Gastroesophageal sphincter (tissue), 3 donors: Measurements from ENCODE around the gene PLPP1.

Experiments
- POLR2A ChIP-seq, 2 donors: fragments of 450-650 bp; IDR thresholded peaks; one replicate each; pipeline ENCODE4 v1.6.1; 2017; ENCODE audit warnings: antibody characterized with exemption in 2 of 2, mild to moderate bottlenecking in 2 of 2, moderate library complexity in 1 of 2
- POLR2AphosphoS5 ChIP-seq: sonication (generic); formaldehyde crosslinking; IDR thresholded peaks from one replicate; pipeline ENCODE4 v1.6.1; 2017; ENCODE audit warnings: antibody characterized with exemption
- TF ChIP-seq, protein P1 (sequence below), 4 experiments: fragments of 200-600 bp in 2 of 4; fragments of 450-650 bp in 2 of 4; sonication (generic) in 1 of 4; IDR thresholded peaks; one replicate each; pipeline ENCODE4 v1.5.1; 2017 to 2019; ENCODE audit warnings: antibody characterized with exemption in 4 of 4, mild to moderate bottlenecking in 2 of 4, moderate library complexity in 2 of 4

DNA sequence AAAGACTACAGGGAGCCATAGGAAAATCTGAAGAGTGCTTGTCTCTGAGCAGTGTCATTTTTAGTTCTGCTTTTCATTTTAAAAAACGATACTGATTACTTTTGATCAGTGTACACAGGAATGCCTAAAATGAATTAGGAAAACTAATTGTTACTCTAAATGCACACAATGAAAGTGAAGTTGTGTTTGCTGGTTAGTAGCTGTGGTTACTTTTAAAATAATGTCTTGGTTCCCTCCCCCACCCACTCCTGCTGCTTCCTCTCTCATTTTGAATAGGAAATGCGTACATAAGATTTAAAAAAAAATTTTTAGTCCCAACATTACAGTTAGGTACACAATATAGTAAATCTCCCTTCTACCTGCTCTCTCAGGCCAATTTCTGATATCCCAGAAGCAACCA, 47.5 kb upstream of the PLPP1 start:
- TF ChIP-seq POLR2A (IDR thresholded peaks at IDR 0.05): no peak
- TF ChIP-seq, protein P1, sequence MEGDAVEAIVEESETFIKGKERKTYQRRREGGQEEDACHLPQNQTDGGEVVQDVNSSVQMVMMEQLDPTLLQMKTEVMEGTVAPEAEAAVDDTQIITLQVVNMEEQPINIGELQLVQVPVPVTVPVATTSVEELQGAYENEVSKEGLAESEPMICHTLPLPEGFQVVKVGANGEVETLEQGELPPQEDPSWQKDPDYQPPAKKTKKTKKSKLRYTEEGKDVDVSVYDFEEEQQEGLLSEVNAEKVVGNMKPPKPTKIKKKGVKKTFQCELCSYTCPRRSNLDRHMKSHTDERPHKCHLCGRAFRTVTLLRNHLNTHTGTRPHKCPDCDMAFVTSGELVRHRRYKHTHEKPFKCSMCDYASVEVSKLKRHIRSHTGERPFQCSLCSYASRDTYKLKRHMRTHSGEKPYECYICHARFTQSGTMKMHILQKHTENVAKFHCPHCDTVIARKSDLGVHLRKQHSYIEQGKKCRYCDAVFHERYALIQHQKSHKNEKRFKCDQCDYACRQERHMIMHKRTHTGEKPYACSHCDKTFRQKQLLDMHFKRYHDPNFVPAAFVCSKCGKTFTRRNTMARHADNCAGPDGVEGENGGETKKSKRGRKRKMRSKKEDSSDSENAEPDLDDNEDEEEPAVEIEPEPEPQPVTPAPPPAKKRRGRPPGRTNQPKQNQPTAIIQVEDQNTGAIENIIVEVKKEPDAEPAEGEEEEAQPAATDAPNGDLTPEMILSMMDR (IDR thresholded peaks at IDR 0.05): no peak
- no peak for TF ChIP-seq POLR2AphosphoS5
